ENCODE results near the gene C16orf87. TPM values are rescaled to one million over a fixed set of nuclear protein-coding genes. Genes with fewer than 3 reads are reported as not detected.
"Not testable (repeated sequence)": the region's sequence is repeated elsewhere in the genome, so short reads cannot be mapped to it uniquely, and the experiment has no call there.

C16orf87 gene
- total RNA-seq, 2 experiments from 2014 or later, result 7.5 to 8.4 TPM

DNA sequence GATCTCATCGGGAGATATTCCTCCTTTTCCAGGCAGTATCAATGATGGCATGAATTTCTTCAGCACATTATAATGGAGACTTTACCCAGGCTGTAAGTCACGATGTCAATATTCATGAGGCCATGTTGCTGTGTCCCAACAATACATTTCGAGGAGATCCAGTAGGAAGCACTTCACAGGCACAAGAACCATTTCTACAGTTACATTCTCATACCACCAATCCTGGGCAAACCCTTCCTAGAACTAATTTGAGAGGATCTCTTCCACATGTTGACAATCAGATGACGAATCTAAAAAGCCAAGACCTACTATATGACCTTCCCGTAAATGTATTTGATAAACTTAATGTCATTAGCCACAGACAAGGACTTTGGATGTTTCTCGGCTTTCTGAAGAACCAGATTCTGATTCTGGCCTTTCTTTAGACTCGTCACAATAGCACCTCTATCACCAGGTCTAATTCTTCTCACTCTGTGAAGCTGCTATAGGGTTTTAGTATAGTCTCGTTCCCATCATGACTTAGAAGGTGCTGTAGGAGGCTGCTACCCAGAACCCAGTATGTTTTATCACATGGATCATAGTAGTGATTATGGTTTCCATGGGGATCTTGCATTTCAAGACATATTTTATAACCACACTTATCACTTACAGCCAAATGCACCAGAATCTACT lies 40.2 kb downstream of the C16orf87 start:
- peaks cover 17% of the 10 kb centered on the region for H3K4me1 Mint-ChIP-seq (ENCODE audit: low read depth)
- peak overlapping the region; percentile 73 for H3K4me3 Mint-ChIP-seq
- H3K9me3 Mint-ChIP-seq (ENCODE audit: insufficient read depth), result peaks cover 22% of the 10 kb centered on the region
- ChIA-PET POLR2A (interaction anchor here (0.6 to 1.3 kb wide), 3 partner anchors 9 to 170 kb away, joined by 3 to 4 read pairs (median 3); partner anchors contain the start of gene SHCBP1), CTCF (interaction anchor here (1.3 to 1.8 kb wide), 2 partner anchors 10 to 12 kb away, joined by 3 to 6 read pairs; no protein-coding TSS in a partner anchor)
- peaks cover 21% of the 10 kb centered on the region for H3K36me3 Mint-ChIP-seq (ENCODE audit: low read depth)
- no peaks in the 10 kb centered on the region for H3K27me3 Mint-ChIP-seq (ENCODE audit: low read depth)
- no peak for DNase-seq
- no peak overlapping the region for H3K27ac Mint-ChIP-seq
- ATAC-seq, result no peak

DNA sequence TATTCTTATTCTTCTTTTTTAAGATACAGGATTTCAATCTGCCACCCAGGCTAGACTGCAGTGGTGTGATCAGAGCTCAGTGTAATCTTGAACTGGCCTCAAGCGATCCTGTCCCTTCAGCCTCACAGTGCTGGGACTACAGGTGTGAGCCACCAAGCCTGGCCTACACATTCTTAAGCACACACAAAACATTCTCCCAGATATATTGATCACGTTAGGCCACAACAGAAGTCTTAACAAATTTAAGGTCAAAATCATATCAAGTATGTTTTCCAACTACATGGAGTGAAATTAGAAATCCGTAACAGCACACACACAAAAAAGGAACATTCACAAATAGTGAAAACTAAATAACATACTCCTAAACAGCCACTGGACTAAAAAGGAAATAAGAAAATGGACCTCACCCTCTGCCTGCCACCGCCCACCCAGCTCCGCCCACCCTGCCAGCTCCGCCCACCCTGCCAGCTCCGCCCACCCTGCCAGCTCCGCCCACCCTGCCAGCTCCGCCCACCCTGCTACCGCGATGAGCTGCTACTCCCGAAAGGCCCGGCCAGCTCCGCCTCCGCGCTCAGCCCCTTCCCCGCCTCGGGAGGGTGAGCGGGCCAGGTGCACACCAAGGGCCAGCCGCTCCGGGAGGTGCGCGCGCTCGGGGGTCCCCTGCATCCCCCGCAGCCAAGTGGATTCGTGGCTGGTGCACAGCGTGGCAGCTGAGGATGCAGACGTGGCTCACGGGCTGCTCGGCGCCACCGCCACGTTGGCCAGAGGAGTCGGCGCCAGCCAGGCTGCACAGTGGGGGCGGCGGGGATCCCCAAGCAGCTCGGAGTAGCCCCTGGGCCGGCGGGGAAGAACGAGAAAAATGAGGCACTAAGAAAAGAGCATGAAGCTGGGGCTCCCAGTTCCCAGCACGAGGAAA lies 41.2 kb downstream of the C16orf87 start:
- Mint-ChIP-seq H3K4me1 (ENCODE audit: low read depth) (peaks cover 17% of the 10 kb centered on the region), H3K27me3 (ENCODE audit: low read depth) (no peaks in the 10 kb centered on the region), H3K27ac (peak overlapping the region; percentile 64), H3K36me3 (ENCODE audit: low read depth) (peaks cover 12% of the 10 kb centered on the region), H3K9me3 (ENCODE audit: insufficient read depth) (peaks cover 13% of the 10 kb centered on the region), H3K4me3 (peak overlapping the region; percentile 73)
- ChIA-PET CTCF (interaction anchor here (0.9 to 1.8 kb wide), 5 partner anchors 11 to 100 kb away, joined by 3 to 6 read pairs (median 3); partner anchors contain the start of gene ORC6), POLR2A (interaction anchor here (0.6 to 1.3 kb wide), 2 partner anchors 10 to 169 kb away, joined by 3 read pairs; partner anchors contain the start of gene SHCBP1)
- peak; percentile 82 for DNase-seq
- ATAC-seq, result peak; percentile 99

DNA sequence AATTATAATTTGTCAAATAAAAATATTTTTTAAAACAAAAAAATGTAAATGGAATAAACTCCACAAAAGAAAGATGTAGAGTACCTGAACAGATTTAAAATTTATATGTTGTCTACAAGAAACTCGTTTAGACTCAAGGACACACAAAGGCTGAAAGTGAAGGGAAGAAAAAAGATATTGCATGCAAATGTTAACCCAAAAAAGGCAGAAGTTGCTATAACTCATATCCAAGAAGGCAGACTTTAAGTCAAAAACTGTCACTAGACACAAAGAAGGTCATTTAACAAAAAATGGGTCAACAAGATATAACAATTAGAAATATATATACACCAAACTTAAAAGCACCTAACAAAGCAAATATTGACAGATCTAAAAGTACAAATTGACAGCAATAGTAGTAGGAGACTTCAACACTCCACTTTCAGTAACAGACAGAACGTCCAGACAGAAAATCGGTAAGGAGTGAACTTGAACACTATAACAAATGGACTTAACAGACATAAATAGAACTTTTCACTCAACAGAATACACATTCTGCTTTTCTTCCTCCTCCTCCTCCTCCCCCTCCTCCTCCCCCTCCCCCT lies 42.0 kb downstream of the C16orf87 start:
- Mint-ChIP-seq H3K4me1 (ENCODE audit: low read depth) (peaks cover 17% of the 10 kb centered on the region), H3K36me3 (ENCODE audit: low read depth) (peaks cover 8% of the 10 kb centered on the region), H3K27me3 (ENCODE audit: low read depth) (no peaks in the 10 kb centered on the region), H3K9me3 (ENCODE audit: insufficient read depth) (peaks cover 8% of the 10 kb centered on the region), H3K27ac (no peak overlapping the region), H3K4me3 (no peak overlapping the region)
- DNase-seq (no peak), ATAC-seq (no peak)
- CTCF ChIA-PET, result interaction anchor here (1.8 kb wide), 1 partner anchor 12 kb away, joined by 6 read pairs; no protein-coding TSS in a partner anchor
- POLR2A ChIA-PET, result no interaction called here

- ATAC-seq (no peak), DNase-seq (no peak)
- Mint-ChIP-seq H3K4me1 (ENCODE audit: low read depth) (peaks cover 19% of the 10 kb centered on the region), H3K36me3 (ENCODE audit: low read depth) (peaks cover 5% of the 10 kb centered on the region), H3K27ac (no peak overlapping the region), H3K27me3 (ENCODE audit: low read depth) (no peaks in the 10 kb centered on the region), H3K9me3 (ENCODE audit: insufficient read depth) (peaks cover 3% of the 10 kb centered on the region), H3K4me3 (no peak overlapping the region)
- CTCF ChIA-PET, result no interaction called here
- POLR2A ChIA-PET, result no interaction called here
Measured at GRCh38 chr16:46787909-46788308, 43.1 kb downstream of the C16orf87 start.

DNA sequence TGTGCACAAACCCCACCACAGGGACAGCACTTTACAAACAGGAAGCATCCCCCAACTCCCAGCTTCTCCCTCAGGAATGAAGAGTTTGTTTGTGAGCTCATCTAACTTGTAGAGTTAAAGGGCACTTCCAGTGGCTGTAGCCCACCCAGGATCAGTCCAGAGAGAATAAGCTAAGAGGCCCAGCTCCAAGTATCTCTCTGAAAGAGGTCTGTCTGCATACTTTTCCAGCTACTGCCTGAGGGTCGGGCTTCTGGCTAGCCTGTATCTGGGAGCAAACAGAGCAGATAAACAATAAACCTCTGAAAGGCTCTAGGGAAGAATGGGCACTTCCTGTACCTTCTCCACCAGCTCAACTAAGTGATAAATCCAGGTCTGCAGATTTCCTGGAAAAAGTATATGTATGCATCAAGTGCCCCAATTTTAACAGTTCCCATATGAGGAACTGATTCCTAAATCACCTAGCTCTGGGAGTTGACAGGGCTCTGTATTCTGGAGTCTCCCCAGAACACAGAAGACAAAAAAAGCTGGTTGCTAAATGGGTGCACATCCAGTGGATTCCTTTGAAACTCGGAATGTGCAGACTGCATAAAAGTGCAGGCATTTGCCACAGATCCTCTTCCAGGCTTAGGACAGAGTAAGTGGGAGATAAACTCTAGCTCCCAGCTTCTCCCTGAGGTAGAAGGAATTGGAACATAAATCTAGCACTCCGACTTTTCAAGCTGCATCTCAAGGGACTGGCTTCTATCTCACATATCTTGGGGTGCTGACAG lies 45.7 kb downstream of the C16orf87 start:
- peaks cover 11% of the 10 kb centered on the region for H3K4me1 Mint-ChIP-seq (ENCODE audit: low read depth)
- H3K27ac Mint-ChIP-seq, result no peak overlapping the region
- ChIA-PET CTCF (interaction anchor here (1.1 to 1.2 kb wide), 2 partner anchors 16 to 1846 kb away, joined by 3 read pairs; no protein-coding TSS in a partner anchor), POLR2A (no interaction called here)
- no peaks in the 10 kb centered on the region for H3K9me3 Mint-ChIP-seq (ENCODE audit: insufficient read depth)
- DNase-seq (no peak), ATAC-seq (no peak)
- H3K4me3 Mint-ChIP-seq, result no peak overlapping the region
- H3K36me3 Mint-ChIP-seq (ENCODE audit: low read depth), result peaks cover 5% of the 10 kb centered on the region
- H3K27me3 Mint-ChIP-seq (ENCODE audit: low read depth), result no peaks in the 10 kb centered on the region

DNA sequence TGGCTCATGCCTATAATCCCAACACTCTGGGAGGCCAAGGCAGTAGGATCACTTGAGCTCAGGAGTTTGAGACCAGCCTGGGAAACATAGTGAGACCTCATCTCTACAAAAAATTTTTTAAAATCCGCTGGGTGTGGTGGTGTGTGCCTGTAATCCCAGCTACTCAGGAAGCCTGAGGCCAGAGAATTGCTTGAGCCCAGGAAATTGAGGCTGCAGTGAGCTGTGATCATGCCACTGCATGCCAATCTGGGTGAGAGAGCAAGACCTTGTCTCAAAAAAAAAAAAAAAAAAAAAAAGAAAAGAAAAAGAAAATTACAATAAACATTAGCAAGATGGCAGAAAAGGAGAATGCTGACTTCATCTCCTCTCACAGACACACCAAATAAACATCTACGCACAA lies 46.4 kb downstream of the C16orf87 start:
- DNase-seq; H3K27ac Mint-ChIP-seq; H3K4me3 Mint-ChIP-seq; H3K27me3 Mint-ChIP-seq (ENCODE audit: low read depth); CTCF ChIA-PET; ATAC-seq; POLR2A ChIA-PET; H3K9me3 Mint-ChIP-seq (ENCODE audit: insufficient read depth); H3K36me3 Mint-ChIP-seq (ENCODE audit: low read depth); H3K4me1 Mint-ChIP-seq (ENCODE audit: low read depth): not testable (repeated sequence)

DNA sequence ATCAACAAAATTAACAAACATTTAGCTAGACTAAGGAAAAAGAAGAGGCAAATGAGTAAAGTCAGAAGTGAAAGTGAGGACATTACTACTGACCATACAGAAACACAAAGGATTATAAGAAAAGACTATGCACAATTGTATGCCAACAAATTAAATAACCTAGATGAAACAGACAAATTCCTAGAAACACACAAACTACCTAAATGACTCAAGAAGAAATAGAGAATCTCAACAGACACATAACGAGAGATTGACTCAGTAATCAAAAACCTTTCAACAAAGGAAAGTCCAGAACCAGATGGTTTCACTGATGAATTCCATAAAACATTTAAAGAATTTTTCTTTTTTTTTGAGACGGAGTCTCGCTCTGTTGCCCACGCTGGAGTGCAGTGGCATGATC lies 47.2 kb downstream of the C16orf87 start:
- POLR2A ChIA-PET, result no interaction called here
- no peaks in the 10 kb centered on the region for H3K27me3 Mint-ChIP-seq (ENCODE audit: low read depth)
- no peak for ATAC-seq
- H3K4me1 Mint-ChIP-seq (ENCODE audit: low read depth), result peaks cover 2% of the 10 kb centered on the region
- H3K36me3 Mint-ChIP-seq (ENCODE audit: low read depth), result peaks cover 2% of the 10 kb centered on the region
- CTCF ChIA-PET, result no interaction called here
- no peak overlapping the region for H3K4me3 Mint-ChIP-seq
- no peak for DNase-seq
- no peaks in the 10 kb centered on the region for H3K9me3 Mint-ChIP-seq (ENCODE audit: insufficient read depth)
- no peak overlapping the region for H3K27ac Mint-ChIP-seq

GRCh38 chr16:46782320-46782719 lies 48.7 kb downstream of the C16orf87 start:
- peaks cover 2% of the 10 kb centered on the region for H3K4me1 Mint-ChIP-seq (ENCODE audit: low read depth)
- H3K4me3 Mint-ChIP-seq, result no peak overlapping the region
- CTCF ChIA-PET, result no interaction called here
- H3K27me3 Mint-ChIP-seq (ENCODE audit: low read depth), result no peaks in the 10 kb centered on the region
- peaks cover 2% of the 10 kb centered on the region for H3K36me3 Mint-ChIP-seq (ENCODE audit: low read depth)
- no peak overlapping the region for H3K27ac Mint-ChIP-seq
- POLR2A ChIA-PET, result no interaction called here
- DNase-seq (no peak), ATAC-seq (no peak)
- no peaks in the 10 kb centered on the region for H3K9me3 Mint-ChIP-seq (ENCODE audit: insufficient read depth)

DNA sequence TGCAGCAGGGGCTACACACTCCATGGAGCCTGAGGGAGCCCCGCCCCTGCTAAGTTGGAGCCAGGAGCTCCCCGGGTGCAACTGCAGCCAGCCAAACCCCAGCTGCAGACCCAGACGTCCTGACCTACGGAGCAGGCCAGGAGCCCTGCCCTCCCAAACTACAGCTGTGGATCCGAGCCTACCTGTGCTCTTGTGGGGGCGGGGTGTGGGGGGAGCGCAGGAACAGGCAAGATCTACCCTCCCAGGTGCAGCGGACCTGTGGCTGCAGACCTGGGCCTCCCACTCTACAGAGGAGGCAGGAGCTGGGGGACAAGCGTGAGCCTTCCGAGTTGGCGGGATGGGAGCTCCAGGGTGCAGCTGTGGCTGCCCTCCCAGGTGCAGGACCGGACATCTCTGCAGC lies 53.2 kb downstream of the C16orf87 start:
- ChIA-PET POLR2A (no interaction called here), CTCF (interaction anchor here (1.3 kb wide), 1 partner anchor 12 kb away, joined by 3 read pairs; no protein-coding TSS in a partner anchor)
- Mint-ChIP-seq H3K4me3 (no peak overlapping the region), H3K27me3 (ENCODE audit: low read depth) (no peaks in the 10 kb centered on the region), H3K9me3 (ENCODE audit: insufficient read depth) (no peaks in the 10 kb centered on the region), H3K36me3 (ENCODE audit: low read depth) (no peaks in the 10 kb centered on the region), H3K4me1 (ENCODE audit: low read depth) (no peaks in the 10 kb centered on the region), H3K27ac (no peak overlapping the region)
- no peak for ATAC-seq
- no peak for DNase-seq

DNA sequence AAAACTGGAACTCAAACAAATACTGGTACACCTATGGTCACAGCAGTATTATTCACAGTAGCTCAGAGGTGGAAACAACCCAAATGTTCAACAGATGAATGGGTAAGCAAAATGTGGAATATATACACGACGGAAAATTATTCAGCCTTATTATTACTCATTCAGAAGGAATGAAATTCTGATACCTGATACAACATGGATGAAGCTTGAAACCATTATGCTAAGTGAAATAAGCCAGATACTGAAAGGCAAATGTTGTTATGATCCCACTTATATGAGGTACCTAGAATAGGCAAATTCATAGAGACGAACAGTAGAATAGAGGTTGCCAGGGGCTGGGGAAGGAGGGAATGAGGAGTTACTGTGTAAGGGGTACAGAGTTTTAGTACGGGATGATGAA lies 55.8 kb downstream of the C16orf87 start:
- ChIA-PET POLR2A (no interaction called here), CTCF (no interaction called here)
- H3K9me3 Mint-ChIP-seq (ENCODE audit: insufficient read depth), result no peaks in the 10 kb centered on the region
- H3K27ac Mint-ChIP-seq, result no peak overlapping the region
- no peaks in the 10 kb centered on the region for H3K4me1 Mint-ChIP-seq (ENCODE audit: low read depth)
- no peaks in the 10 kb centered on the region for H3K36me3 Mint-ChIP-seq (ENCODE audit: low read depth)
- DNase-seq (no peak), ATAC-seq (no peak)
- H3K4me3 Mint-ChIP-seq, result no peak overlapping the region
- H3K27me3 Mint-ChIP-seq (ENCODE audit: low read depth), result no peaks in the 10 kb centered on the region

- no peaks in the 10 kb centered on the region for H3K36me3 Mint-ChIP-seq (ENCODE audit: low read depth)
- ATAC-seq, result no peak
- no peak overlapping the region for H3K27ac Mint-ChIP-seq
- no peak for DNase-seq
- H3K4me1 Mint-ChIP-seq (ENCODE audit: low read depth), result no peaks in the 10 kb centered on the region
- no peaks in the 10 kb centered on the region for H3K9me3 Mint-ChIP-seq (ENCODE audit: insufficient read depth)
- H3K27me3 Mint-ChIP-seq (ENCODE audit: low read depth), result no peaks in the 10 kb centered on the region
- POLR2A ChIA-PET, result no interaction called here
- H3K4me3 Mint-ChIP-seq, result no peak overlapping the region
- CTCF ChIA-PET, result no interaction called here
Measured at GRCh38 chr16:46774743-46775177, 56.2 kb downstream of the C16orf87 start.

Measured in activated CD8-positive, alpha-beta T cell treated with anti-CD3 and anti-CD28 coated beads, Interleukin-2, amount 10 ng/mL, durations not matched to agents 7 days and 5 days (primary cell).